ENCODE data around the gene CIAO1. TPM values are rescaled to one million over a fixed set of nuclear protein-coding genes. Genes with fewer than 3 reads are reported as not detected.
A peak's percentile ranks its signal among the peaks of the same experiment; 100 is the strongest.

Gene CIAO1
- total and polyA plus RNA-seq, 2 of the 4 experiments (the other 2 are of a cell fraction) = 81.1 to 94.3 TPM

DNA sequence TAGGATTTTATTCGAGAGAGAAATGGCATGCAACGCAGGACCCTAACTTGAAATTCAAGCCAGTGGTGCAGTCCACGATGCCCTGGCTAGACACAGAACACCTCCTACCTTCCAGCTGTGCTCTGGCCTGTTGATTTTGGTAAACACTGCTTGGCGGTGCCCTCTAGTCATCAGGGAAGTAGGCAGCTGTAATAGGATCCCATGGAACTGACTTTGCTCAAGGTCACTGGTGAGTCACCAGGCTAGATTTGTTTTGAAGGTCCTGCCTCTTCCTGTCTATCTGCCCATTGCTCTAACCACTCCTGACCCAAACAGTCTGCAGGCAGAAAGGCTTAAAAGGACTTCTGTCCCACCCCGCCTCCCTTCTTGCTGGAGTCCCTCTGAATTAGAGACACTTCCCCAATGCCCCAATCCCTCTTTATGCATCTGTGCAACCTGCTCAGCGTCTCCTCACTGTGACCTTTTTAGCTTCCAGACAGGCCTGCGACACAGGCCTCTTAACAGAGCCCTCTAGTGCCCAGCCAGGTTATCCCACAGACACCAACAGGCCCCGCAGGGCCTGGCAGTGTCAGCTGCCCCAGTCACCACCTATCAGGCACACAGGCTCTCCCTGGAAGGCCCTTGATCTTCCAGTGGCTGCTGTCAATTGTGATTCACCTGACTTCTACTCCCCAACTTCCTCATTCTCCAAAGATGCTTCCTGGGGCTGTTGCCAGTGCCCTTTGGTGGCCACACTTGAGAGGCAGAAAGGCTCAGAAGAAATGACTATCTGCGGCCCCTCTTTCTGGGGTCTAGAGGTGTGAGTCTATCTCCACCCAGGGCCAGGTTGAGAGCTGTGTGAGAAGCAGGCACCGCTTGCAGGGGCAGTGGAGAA lies 5.4 kb upstream of the CIAO1 start:
- Histone ChIP-seq H3K9me3 (ENCODE audit: control insufficient read depth, insufficient read depth, low read length) (no peaks in the 10 kb centered on the region), H3K36me3 (ENCODE audit: control insufficient read depth, insufficient read depth, low read length) (peaks cover 6% of the 10 kb centered on the region), H4K20me1 (ENCODE audit: insufficient read depth, low read length) (peaks cover 58% of the 10 kb centered on the region), H2BK5ac (ENCODE audit: low read depth, low read length, poor library complexity, severe bottlenecking) (peak overlapping the region; percentile 67), H2AK9ac (replicated peaks; ENCODE audit: low read depth, low read length, poor library complexity) (peak overlapping the region; percentile 94), H3K4me1 (ENCODE audit: control insufficient read depth, insufficient read depth, low read length) (peaks cover 26% of the 10 kb centered on the region), H3K79me1 (ENCODE audit: low read depth in 1 of 2, low read length in 2 of 2) (peaks cover 37 to 72% of the 10 kb centered on the region in 2 experiments), H4K8ac (ENCODE audit: low read depth in 2 of 2, low read length in 2 of 2) (peak overlapping the region in 1 of 2 experiments; percentile 48; a peak in 1 of 4 replicates), H2AFZ (replicated peaks; ENCODE audit: low read length, poor library complexity) (peak overlapping the region; percentile 64), H4K91ac (ENCODE audit: insufficient read depth, low read depth, low read length) (0 out of 2 replicates have a peak overlapping the region, but pooled peaks have one; percentile 23), H3K4me3 (ENCODE audit: insufficient read depth, low read depth, low read length) (no peak overlapping the region), H3K18ac (ENCODE audit: low read depth, low read length) (0 out of 2 replicates have a peak overlapping the region, but pooled peaks have one; percentile 7), H2AK5ac (ENCODE audit: low read depth, low read length) (peak overlapping the region; percentile 36; the same call in 1 of the 2 replicates), H2BK15ac (ENCODE audit: low read depth, low read length) (no peak overlapping the region; the same call in 2 of the 3 replicates), H3K27me3 (ENCODE audit: control insufficient read depth, insufficient read depth, low read length) (no peaks in the 10 kb centered on the region), H3K9me1 (ENCODE audit: insufficient read depth, low read length) (peaks cover 30% of the 10 kb centered on the region), H3K56ac (ENCODE audit: extremely low read depth, insufficient read depth, low read length) (no peak overlapping the region), H3K9ac (ENCODE audit: low read depth, low read length) (peak overlapping the region; percentile 17; the same call in 1 of the 2 replicates), H3K4me2 (ENCODE audit: low read depth, low read length) (peak overlapping the region; percentile 52), H3K4ac (ENCODE audit: low read depth, low read length) (peak overlapping the region; percentile 76), H2BK120ac (ENCODE audit: low read depth, low read length) (peak overlapping the region; percentile 62), H2BK20ac (ENCODE audit: low read depth, low read length) (peak overlapping the region; percentile 21), H3K14ac (replicated peaks; ENCODE audit: low read depth, low read length) (peak overlapping the region; percentile 17; the same call in 1 of the 2 replicates), H3K27ac (ENCODE audit: insufficient read depth, low read length) (peak overlapping the region; percentile 52), H3K23ac (ENCODE audit: low read depth, low read length) (peak overlapping the region; percentile 73; the same call in 1 of the 2 replicates), H4K5ac (ENCODE audit: low read depth, low read length) (peak overlapping the region; percentile 13)
- BruUV-seq (replicated peaks) = no TSS peak
- intact Hi-C loops (cut with micrococcal nuclease) = no loop called here
- TF ChIP-seq RAD21 (IDR thresholded peaks at IDR 0.05; ENCODE audit: low read length) = peak; percentile 24
- TF ChIP-seq CEBPB (IDR thresholded peaks at IDR 0.05; ENCODE audit: low read depth, low read length) = peak; percentile 44
- TF ChIP-seq FOS (IDR thresholded peaks at IDR 0.05; ENCODE audit: low read depth, low read length) = peak; percentile 86
- TF ChIP-seq, protein P1, sequence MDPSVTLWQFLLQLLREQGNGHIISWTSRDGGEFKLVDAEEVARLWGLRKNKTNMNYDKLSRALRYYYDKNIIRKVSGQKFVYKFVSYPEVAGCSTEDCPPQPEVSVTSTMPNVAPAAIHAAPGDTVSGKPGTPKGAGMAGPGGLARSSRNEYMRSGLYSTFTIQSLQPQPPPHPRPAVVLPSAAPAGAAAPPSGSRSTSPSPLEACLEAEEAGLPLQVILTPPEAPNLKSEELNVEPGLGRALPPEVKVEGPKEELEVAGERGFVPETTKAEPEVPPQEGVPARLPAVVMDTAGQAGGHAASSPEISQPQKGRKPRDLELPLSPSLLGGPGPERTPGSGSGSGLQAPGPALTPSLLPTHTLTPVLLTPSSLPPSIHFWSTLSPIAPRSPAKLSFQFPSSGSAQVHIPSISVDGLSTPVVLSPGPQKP (IDR thresholded peaks at IDR 0.05; ENCODE audit: borderline replicate concordance, low read depth, low read length) = no peak
- 0 out of 2 replicates have a peak, but pooled peaks have one; percentile 4 for TF ChIP-seq SMC3 (IDR thresholded peaks at IDR 0.05; ENCODE audit: low read depth, low read length)
- peak; percentile 58; the same call in 1 of the 2 replicates for TF ChIP-seq USF2 (IDR thresholded peaks at IDR 0.05; ENCODE audit: low read depth, low read length)
- TF ChIP-seq MAFK (IDR thresholded peaks at IDR 0.05; ENCODE audit: low read depth, low read length) = no peak
- TF ChIP-seq POLR2A (IDR thresholded peaks at IDR 0.05; ENCODE audit: low read depth, low read length) = 0 out of 2 replicates have a peak, but pooled peaks have one; percentile 8
- peak; percentile 35 for TF ChIP-seq CTCF (conservative IDR thresholded peaks at IDR 0.05; ENCODE audit: low read depth, low read length)
- CTCF ChIA-PET = interaction anchor here (1.0 to 1.7 kb wide), 3 partner anchors 86 to 268 kb away, joined by 4 to 7 read pairs (median 5); no protein-coding TSS in a partner anchor
- ATAC-seq (ENCODE audit: low read depth) = peak; percentile 86
- peak; percentile 92 for DNase-seq
- POLR2A ChIA-PET (ENCODE audit: unreplicated experiment) = interaction anchor here (0.6 kb wide), 1 partner anchor 343 kb away, joined by 4 read pairs; no protein-coding TSS in a partner anchor
- dilution Hi-C loops (cut with HindIII; ENCODE audit: low sequenced_read_pairs, unreplicated experiment) = no loop called here
- 44% methylated on average over 4 of the region's 10 CpGs; no CpG with 5 or more reads in 1 of the 2 experiments for WGBS, 2 experiments (ENCODE audit: extremely low coverage in 2 of 2, insufficient read length in 1 of 2)
- in situ Hi-C loops (cut with MboI; ENCODE audit: low sequenced_read_pairs) = loop anchor here (10.0 to 25.0 kb wide), 2 partner anchors 126 to 248 kb away; partner anchors contain the start of gene ASTL

Data from IMR-90 (cell line).